ENCODE results near the gene THSD4. TPM values are rescaled to one million over a fixed set of nuclear protein-coding genes. Genes with fewer than 3 reads are reported as not detected.

Gene THSD4
- total RNA-seq, 2 experiments from 2014 or later: not detected

GRCh38 chr15:71635735-71636134 is 520.5 kb downstream of the THSD4 start:
- H3K4me3 ChIP-seq (ENCODE audit: low read depth, low read length, poor library complexity, severe bottlenecking): no peak overlapping the region
- no peak overlapping the region for H2AFZ ChIP-seq (ENCODE audit: low read length)
- H3K4me2 ChIP-seq (ENCODE audit: low read length): no peak overlapping the region
- H3K4me1 ChIP-seq (ENCODE audit: insufficient read depth, low read length, poor library complexity, severe bottlenecking): no peaks in the 10 kb centered on the region
- TF ChIP-seq CTCF (conservative IDR thresholded peaks at IDR 0.05; ENCODE audit: low read length): no peak
- TF ChIP-seq EZH2phosphoT487 (IDR thresholded peaks at IDR 0.05; ENCODE audit: borderline replicate concordance, low read depth, low read length): no peak
- H3K27ac ChIP-seq (ENCODE audit: low read depth, low read length, poor library complexity, severe bottlenecking): no peak overlapping the region
- no peaks in the 10 kb centered on the region for H3K36me3 ChIP-seq (ENCODE audit: insufficient read depth, low read length)
- CTCF ChIA-PET (ENCODE audit: unreplicated experiment): no interaction called here
- no peaks in the 10 kb centered on the region for H3K9me2 ChIP-seq (ENCODE audit: insufficient read depth, low read length)
- H3K79me2 ChIP-seq (ENCODE audit: insufficient read depth, low read depth, low read length): no peaks in the 10 kb centered on the region
- no peaks in the 10 kb centered on the region for H3K9me3 ChIP-seq (ENCODE audit: low read length)
- POLR2A ChIA-PET: no interaction called here
- BruUV-seq (replicated peaks): no TSS peak
- no peak for DNase-seq (ENCODE audit: low spot score)
- intact Hi-C loops (cut with micrococcal nuclease; ENCODE audit: unreplicated experiment): no loop called here
- H4K20me1 ChIP-seq (ENCODE audit: insufficient read depth, low read length): no peaks in the 10 kb centered on the region

GRCh38 chr15:71638876-71639275 is 523.6 kb downstream of the THSD4 start:
- POLR2A ChIA-PET: no interaction called here
- DNase-seq (ENCODE audit: low spot score): no peak

GRCh38 chr15:71639471-71639870 is 524.2 kb downstream of the THSD4 start:
- ChIA-PET POLR2A (no interaction called here), CTCF (ENCODE audit: unreplicated experiment) (no interaction called here)
- no peak overlapping the region for H3K4me2 ChIP-seq (ENCODE audit: low read length)
- no peaks in the 10 kb centered on the region for H3K79me2 ChIP-seq (ENCODE audit: insufficient read depth, low read depth, low read length)
- H2AFZ ChIP-seq (ENCODE audit: low read length): no peak overlapping the region
- H3K36me3 ChIP-seq (ENCODE audit: insufficient read depth, low read length): no peaks in the 10 kb centered on the region
- DNase-seq (ENCODE audit: low spot score): no peak
- intact Hi-C loops (cut with micrococcal nuclease; ENCODE audit: unreplicated experiment): no loop called here
- TF ChIP-seq CTCF (conservative IDR thresholded peaks at IDR 0.05; ENCODE audit: low read length) (no peak), EZH2phosphoT487 (IDR thresholded peaks at IDR 0.05; ENCODE audit: borderline replicate concordance, low read depth, low read length) (no peak)
- H3K27ac ChIP-seq (ENCODE audit: low read depth, low read length, poor library complexity, severe bottlenecking): no peak overlapping the region
- no peaks in the 10 kb centered on the region for H3K9me2 ChIP-seq (ENCODE audit: insufficient read depth, low read length)
- no TSS peak for BruUV-seq (replicated peaks)
- H4K20me1 ChIP-seq (ENCODE audit: insufficient read depth, low read length): no peaks in the 10 kb centered on the region
- H3K4me1 ChIP-seq (ENCODE audit: insufficient read depth, low read length, poor library complexity, severe bottlenecking): no peaks in the 10 kb centered on the region
- no peaks in the 10 kb centered on the region for H3K9me3 ChIP-seq (ENCODE audit: low read length)
- no peak overlapping the region for H3K4me3 ChIP-seq (ENCODE audit: low read depth, low read length, poor library complexity, severe bottlenecking)

More at GRCh38 chr15:71638876-71639275, 523.6 kb downstream of the THSD4 start:
- intact Hi-C loops (cut with micrococcal nuclease; ENCODE audit: unreplicated experiment): no loop called here
- CTCF ChIA-PET (ENCODE audit: unreplicated experiment): no interaction called here
- Histone ChIP-seq H3K27ac (ENCODE audit: low read depth, low read length, poor library complexity, severe bottlenecking) (no peak overlapping the region), H3K36me3 (ENCODE audit: insufficient read depth, low read length) (no peaks in the 10 kb centered on the region), H3K4me1 (ENCODE audit: insufficient read depth, low read length, poor library complexity, severe bottlenecking) (no peaks in the 10 kb centered on the region), H3K4me3 (ENCODE audit: low read depth, low read length, poor library complexity, severe bottlenecking) (no peak overlapping the region), H4K20me1 (ENCODE audit: insufficient read depth, low read length) (no peaks in the 10 kb centered on the region), H3K9me3 (ENCODE audit: low read length) (no peaks in the 10 kb centered on the region), H3K9me2 (ENCODE audit: insufficient read depth, low read length) (no peaks in the 10 kb centered on the region), H2AFZ (ENCODE audit: low read length) (no peak overlapping the region), H3K79me2 (ENCODE audit: insufficient read depth, low read depth, low read length) (no peaks in the 10 kb centered on the region), H3K4me2 (ENCODE audit: low read length) (no peak overlapping the region)
- no TSS peak for BruUV-seq (replicated peaks)
- no peak for TF ChIP-seq EZH2phosphoT487 (IDR thresholded peaks at IDR 0.05; ENCODE audit: borderline replicate concordance, low read depth, low read length)
- no peak for TF ChIP-seq CTCF (conservative IDR thresholded peaks at IDR 0.05; ENCODE audit: low read length)
